GF-D8 (cell line): ENCODE measurements around the gene AACS.
"Not testable (repeated sequence)": the region's sequence is repeated elsewhere in the genome, so short reads cannot be mapped to it uniquely, and the experiment has no call there.

Source experiments
- DNase-seq: peaks from one replicate; lab custom pipeline; 2025; lab: John Stamatoyannopoulos, UW

Gene AACS

DNA sequence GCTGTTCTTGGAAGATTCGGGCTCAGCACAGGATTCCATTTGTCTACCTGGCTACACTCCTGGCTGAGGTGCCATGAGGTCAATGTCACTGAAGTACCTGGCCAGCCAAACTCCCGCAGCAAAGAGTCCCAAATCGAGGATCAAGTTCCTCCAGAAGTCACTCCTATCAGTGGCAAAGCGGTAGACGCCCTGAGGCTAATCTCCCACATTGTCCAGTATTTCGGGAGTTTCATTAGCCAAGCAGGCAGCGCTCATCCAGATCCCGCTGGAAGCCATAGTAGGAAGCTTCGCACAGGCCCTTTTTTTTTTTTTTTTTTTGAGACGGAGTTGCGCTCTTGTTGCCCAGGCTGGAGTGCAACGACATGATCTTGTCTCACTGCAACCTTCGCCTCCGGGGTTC, 8.9 kb upstream of the AACS start:
- DNase-seq, result no peak

DNA sequence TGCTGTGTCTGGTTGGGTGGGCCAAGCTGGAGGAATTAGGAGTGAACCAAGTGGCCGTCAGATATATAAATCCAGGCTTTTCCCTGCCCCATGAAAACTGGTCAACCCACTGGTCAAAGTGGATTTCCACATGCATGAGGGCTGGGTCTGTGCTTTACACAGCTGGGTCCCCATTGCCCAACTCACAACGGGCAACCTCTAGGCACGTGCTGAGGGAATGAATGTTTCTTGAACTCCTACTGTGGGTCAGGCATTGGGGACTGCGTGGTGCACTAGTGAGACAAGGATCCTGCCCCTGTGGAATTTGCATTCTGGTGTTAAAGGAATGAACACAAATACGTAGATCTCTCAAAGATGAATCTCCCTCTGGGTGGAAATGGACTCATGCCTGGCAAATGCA, 7.5 kb upstream of the AACS start:
- no peak for DNase-seq

DNA sequence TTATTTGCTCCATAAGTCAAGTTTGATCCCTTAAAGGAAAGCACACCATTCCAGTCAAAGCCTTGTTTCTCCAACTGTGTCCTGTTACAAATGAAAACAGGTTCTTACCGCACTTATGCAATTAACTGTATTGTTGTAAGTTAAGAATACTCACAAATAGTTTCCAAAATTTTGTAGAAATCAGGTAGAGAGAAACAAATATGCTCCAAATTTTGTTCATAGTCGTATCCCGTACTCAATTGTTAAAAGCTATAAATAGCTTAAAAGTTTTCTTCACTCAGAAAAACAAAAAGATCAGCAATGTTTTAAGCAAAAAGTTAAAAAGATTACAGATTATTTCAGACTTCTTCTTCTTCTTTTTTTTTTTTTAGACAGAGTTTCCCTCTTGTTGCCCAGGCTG, 4.0 kb upstream of the AACS start:
- no peak for DNase-seq

DNA sequence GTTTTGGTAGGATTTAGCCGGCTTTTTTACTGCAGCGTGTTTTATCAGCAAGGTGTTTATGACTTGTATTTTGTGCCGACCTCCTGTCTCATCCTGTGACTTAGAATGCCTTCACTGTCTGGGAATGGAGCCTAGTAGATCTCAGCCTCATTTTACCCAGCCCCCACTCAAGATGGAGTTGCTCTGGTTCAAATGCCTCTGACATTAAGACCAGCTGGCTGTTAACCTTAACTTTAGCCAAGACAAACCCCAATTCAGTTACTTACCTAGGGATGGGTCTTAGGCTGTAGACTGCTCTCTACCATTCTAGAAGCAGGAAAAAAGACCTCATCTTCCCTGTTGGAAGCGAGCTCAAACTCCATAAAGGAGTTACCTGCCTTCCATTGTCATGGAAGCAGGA, 1.7 kb upstream of the AACS start:
- not testable (repeated sequence) for DNase-seq

DNA sequence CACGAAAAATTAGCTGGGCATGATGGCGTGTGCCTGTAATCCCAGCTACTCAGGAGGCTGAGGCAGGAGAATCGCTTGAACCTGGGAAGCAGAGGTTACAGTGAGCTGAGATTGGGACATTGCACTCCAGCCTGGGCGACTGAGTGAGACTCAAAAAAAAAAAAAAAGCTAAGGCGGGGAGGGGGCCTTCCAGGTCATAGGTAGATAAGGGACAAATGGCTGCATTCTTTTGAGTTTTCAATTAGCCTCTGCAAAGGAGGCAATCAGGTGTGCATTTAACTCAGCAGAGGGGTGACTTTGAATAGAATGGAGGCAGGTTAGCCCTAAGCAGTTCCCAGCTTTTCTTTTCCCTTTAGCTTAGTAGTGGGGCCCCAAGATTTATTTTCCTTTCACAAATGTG, 743 bp upstream of the AACS start:
- no peak for DNase-seq

DNA sequence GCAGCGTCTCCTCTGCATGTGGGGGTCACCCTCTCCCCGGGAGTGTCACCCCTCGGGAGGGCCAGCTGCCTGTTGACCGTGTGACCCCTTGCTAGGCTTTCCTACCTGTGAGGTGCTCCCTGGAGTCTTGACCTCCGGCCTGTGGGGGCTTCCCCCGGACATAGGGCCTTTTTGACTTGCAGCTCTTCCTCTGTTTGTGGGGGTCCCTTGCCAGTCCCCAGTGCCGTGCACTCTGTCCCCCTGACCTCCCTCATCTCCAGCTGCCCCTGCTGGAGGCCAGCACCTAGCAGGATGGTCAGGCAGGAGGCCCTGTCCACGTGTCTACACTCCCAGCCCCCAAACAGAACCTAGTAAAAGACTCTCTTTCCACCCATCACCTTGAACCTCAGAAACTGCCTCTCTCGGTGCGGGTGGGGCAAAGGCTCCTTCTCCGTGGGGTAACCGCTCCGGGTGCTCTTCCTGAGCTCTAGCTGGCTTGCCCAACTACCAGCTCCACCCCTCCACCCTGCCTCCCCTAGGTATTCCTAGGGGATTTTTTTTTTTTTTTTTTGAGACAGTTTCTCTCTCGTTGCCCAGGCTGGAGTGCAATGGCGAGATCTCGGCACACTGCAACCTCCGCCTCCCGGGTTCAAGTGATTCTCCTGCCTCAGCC, 810 bp downstream of the AACS start:
- no peak for DNase-seq

DNA sequence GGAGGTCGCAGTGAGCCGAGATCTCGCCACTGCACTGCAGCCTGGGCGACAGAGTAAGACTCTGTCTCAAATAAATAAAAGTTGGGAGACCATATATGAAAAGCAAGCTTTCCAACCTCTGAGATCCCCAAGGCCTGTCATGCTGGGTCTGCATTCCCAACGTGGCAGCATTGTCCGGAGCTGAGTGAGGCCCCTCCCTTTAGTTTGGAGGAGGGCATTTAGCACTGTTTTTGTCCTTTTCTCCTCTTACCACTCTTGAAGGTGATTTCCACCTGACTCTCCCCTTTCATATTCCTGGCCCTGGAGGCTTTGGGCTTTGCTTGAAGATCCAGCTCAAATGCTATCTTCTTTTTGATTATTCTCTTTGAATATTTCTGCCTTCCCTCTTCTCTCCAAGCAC, 3.2 kb downstream of the AACS start:
- no peak for DNase-seq

DNA sequence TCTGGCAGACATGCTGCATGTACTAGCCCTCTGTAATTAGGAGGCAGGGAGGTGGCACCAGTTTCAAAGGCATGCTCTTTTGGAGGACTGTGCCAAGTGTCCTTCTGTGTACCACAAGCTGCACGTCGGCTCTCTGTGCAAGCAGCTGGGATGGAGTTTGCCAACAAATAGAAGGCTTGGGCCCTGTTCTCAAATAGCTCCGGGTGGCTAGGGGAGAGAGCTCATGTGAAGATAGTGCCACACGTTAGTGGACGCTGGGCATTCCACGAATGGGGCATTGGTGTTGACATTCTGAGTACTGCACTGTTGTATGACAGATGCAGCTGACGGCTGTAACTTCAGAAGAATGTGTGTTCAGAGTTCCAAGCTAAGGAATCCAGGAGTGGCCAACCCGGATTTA, 4.4 kb downstream of the AACS start:
- DNase-seq, result no peak

DNA sequence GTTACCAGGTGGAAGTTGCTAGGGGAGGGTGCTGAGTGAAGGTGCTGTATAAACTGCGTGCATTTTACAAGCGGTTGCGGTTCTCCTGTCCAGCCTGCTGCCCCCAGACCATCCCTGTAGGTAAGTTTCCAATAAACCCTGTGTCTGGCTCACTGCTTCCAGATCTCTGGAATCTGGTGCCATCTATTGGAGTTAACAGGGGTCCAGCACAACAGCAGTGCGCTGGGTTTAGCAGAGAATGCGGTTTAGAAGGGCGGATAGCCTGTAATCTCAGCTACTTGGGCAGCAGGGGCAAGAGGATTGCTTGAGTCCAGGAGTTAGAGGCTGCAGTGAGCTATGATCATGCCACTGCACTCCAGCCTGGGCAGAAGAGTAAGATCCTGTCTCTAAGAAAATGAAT, 4.9 kb downstream of the AACS start:
- DNase-seq, result no peak

DNA sequence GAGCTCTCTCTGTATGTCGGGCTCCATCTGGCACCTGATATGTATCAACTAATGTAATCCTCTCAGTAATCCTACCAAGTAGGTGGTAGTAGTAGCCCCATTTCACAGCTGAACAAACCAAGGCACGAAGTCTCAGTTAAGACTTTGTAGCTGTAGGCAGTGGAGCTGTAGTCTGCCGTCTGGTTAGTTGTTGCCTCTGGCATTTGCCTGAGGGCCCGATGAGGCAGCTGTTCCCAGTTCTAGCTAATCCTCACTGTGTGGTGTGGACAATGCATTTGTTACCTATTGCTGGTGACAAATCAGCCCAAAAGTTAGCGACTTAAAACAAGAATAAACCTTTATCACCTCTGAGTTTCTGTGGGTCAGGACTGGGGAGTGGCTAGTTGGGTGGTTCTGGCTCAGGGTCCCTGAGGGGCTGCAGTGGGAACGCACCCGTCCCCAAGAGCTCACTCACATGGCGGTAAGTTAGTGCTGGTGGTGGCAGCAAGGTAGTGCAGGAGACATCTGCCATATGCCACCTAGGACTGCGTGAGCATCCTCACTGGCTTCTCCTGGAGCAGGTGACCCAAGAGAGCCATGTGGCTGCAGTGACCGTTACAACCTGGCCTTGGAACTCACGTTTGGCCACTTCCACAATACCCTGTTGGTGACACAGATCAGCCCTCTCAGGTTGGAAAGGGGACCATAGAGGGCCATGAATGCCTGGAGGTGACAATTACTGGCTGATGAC, 5.6 kb downstream of the AACS start:
- DNase-seq, result no peak

DNA sequence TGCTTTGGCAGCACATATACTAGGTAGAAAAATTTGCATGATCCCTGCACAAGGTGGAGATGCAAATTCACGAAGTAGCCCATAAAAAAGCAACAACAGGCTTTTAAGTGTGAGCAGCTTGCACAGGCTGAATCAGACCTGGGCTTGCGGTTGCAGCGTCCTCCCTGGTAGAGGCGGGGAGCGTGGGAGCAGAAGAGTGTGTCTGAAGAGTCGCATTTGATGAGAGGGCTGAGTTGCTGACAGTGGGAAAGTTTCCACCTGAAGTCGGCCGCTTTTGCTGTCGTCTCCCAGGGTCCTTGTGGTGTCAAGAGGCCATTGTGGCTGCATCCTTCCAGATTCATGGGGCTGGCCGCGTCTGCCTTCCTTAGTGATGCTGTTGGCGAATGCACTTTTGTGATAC, 6.2 kb downstream of the AACS start:
- DNase-seq, result no peak

DNA sequence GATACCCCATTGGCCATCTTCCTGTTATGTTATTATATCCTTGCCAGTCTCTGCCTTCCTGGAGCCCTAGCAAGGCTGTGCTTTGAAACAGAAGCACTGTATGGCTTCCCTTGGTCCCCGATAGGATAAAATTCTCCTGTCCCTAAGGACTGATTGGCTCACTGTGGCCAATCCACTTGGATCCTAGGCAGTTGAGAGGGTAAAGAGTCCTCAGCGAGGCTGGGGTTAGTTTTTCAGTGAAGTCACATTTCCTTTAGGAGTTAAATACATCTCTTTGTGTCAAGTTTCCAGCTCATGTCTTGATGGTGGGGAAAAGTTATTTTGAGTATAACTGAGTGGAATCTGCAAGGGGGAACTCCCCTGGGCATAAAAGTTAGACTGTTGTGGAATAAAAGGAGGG, 7.3 kb downstream of the AACS start:
- no peak for DNase-seq

DNA sequence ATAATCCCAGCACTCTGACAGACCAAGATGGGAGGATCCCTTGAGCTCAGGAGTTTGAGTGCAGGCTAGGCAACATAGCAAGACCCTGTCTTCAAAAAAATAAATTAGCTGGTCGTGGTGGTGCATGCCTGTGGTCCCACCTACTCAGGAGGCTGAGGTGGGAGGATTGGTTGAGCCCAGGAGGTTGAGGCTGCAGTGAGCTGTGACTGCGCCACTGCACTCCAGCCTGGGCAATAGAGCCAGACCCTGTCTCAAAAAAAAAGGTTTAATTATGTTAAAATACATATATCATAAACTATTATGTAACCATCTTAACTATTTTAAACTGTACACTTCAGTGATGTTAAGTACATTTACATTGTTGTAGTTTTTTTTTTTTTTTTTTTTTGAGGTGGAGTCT, 9.1 kb downstream of the AACS start:
- not testable (repeated sequence) for DNase-seq

DNA sequence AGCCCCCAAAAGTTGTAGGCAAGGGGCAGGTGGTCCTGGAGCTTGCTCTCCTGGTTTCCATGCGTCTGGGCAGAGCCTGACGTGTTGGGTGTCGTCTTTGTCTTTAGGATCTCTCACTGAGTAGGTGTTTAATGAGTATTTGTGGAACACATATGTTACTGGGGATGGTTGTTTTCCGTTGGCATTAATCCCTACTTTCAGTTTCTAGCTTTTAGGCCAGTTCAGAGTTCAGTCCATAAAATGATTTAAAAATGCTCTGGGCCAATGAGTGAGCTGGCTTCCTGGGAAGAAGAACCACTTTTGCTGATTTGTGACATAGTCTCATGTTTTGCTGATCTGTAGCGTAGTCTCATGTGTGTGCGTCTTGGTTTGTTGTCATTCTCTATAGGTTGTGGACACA, 10.9 kb downstream of the AACS start:
- no peak for DNase-seq

DNA sequence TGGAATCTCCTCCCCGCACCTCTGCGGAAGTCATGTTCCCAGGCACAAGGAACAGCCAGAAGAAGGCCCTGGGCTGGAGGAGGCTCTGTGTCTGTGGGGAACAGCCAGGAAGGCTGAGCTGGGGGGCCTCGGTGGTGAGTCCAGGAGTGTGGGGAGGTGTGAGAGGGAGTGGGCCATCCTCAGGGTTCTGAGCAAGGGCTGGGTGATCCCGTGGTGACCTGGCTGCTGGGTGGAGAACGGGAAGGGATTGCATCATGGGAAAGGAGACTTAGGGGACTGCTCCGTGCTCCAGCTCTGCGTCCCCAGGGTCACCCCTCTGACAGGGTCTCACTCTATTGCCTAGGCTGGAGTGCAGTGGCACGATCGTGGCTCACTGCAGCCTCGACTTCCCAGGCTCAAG, 13.8 kb downstream of the AACS start:
- DNase-seq, result no peak

DNA sequence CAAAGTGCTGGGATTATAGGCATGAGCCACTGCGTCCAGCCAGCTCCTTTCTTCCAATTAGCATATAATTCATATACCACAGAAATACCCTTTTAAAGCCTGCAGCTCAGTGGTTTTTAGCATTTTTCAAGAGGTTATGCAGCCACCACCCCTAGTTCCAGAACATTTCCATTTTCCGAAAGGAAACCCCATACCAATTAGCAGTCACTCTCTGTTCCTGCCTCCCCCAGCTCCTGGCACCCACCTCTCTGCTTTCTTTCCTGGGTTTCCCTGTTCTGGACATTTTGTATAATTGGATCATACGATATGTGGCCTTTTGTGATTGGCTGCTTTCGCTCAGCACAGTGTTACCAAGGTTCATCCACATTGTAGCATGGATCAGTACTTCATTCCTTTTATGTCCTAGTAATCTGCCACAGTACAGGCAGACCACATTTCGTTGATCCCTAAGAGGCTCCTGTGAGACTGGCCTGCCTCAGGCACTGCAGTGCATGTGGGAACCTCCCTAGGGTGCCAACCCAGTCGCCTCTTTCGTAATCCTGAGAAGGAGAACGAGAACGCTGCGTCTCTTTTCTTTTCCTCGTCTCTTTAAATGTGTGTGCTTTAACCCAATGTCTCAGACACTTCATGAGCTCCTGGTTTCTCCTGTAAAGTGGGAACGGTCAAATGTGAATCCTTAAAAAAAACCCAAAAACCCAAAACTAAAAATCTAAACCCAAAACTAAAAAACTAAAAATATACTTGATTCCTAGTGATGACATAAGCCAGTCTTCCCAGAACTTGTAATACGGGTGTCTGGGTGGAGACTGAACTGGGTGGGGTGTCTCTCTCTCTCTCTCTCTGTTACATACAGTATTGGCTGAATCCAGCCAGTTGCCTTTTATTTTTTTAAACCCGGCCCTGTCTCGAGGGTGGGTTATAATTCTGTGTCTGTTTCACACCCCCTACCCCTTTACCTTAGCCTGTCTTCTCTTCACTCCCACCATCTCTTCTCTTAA, 14.7 kb downstream of the AACS start:
- no peak for DNase-seq

DNA sequence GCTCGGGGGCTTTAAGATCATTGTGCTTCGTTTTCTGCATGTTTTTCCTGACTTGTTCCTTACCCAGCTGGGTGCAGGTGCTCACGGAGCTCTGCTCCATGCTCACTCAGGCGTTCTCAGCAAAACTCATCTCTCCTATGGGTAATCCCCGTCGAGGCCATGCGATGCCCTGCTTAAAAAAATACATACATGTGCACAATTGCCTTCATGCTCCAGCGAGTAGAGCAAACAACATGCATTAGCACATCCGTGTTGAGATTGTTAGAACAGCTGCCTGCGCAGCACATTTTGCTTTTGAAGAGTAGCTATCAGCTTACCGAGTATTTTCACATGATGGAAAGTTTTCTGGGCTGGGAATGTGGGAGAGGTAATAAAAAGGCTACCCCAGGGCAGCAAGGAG, 16.2 kb downstream of the AACS start:
- no peak for DNase-seq

DNA sequence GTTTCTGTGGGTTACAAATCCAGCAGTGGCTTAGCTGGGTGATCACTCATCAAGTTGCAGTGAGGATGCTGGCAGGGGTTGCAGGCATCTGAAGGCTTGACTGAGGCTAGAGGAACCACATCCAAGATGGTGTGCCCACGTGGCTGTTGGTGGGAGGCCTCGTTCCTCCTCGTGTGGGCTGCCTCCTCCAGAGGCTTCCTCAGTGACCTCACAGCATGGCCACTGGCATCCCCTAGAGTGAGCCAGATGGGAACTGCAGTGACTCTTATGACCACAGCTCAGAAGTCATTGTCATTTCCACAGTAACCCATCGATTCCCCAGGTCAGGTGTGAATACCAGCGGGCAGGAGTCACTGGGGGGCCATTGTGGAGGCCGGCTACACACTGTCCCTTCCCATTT, 17.8 kb downstream of the AACS start:
- DNase-seq, result no peak

DNA sequence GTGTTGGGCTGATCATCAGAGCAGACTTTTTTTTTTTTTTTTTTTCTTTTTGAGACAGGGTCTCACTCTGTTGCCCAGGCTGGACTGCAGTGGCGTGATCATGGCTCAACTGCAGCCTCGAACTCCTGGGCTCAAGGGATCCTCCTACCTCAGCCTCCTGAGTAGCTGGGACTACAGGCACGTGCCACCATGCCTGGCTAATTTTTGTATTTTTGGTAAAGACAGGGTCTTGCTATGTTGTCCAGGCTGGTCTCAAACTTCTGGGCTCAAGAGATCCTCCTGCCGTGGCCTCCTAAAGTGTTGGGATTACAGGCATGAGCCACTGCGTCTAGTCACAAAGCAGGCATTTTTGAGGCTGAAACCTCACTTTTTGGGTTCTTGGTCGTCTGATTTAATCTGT, 23.0 kb downstream of the AACS start:
- DNase-seq, result not testable (repeated sequence)

DNA sequence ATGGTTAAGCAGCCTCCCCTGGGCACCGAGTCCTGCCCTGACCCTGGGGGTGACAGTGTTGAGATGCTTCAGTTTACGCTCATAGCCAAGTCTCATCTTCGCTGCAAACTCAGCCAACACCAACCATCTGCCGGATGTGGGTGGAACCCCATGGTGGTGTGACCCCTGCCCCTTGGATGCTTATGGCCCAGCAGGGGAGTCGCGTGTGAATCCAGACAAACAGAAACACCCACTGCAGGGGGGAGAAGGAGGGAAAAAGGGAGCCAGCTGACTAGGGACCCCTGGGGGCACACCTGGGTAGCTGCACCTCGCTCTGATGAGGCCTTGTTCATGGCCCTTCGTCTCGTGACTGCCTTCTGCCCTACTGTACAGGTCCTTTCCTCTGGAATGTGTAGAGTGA, 23.8 kb downstream of the AACS start:
- no peak for DNase-seq

DNA sequence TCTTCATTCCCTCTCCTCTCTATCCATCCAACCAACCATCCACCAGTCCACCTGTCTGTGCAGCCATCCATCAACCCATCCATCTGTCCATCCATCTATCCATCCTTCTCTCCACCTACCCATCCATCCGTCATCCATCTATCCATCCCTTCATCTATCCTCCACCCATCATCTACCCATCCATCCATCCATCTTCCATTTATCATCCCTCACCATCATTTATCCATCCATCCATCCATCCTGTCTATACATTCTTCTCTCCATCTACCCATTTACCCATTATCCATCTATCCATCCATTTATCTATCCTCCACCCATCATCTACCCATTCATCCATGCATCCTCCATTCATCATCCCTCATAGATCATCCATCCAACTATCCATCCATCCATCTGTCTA, 24.4 kb downstream of the AACS start:
- DNase-seq, result no peak

DNA sequence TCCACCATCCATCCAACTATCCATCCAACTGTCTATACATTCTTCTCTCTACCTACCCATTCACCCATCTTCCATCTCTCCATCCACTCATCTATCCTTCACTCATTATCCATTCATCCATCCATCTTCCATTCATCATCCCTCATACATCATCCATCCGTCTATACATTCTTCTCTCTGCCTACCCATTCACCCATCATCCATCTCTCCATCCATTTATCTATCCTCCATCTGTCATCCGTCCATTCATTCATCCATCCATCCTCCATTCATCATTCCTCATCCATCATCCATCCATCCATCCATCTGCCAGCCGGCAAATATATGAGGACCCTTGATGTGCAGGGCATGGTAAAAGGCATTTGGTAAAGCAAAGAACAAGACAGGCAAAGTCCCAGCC, 25.2 kb downstream of the AACS start:
- no peak for DNase-seq

DNA sequence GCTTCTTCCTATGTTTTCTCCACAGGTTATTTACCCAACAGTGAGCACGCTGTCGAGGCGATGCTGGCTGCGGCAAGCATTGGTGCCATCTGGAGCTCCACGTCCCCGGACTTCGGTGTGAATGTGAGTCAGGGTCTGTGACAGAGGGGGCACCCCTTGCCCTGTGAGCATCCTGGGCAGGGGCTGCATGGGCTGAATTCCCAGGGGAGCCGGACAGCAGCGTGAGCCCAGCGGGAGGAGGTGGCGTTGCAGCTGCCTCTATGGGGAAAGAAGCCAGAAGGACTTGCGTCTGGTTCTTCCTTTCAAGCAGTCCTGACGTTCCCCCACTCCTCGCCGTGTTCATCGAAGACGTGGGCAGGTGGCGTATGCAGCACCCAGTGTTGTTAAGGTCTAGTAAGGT, 26.2 kb downstream of the AACS start:
- no peak for DNase-seq
